HG03139 (cell line): ENCODE data around the gene DYNC1H1.

Source experiments
- ATAC-seq: cut with Tn5 transposase; IDR thresholded peaks from one replicate; pipeline ENCODE4 v1.9.1; 2021; ENCODE audit not compliant: unreplicated experiment

Gene DYNC1H1

GRCh38 chr14:101944451-101944850, 19.9 kb upstream of the DYNC1H1 start:
- no peak for ATAC-seq

- no peak for ATAC-seq
Observed at GRCh38 chr14:101945171-101945570, 19.2 kb upstream of the DYNC1H1 start.

- ATAC-seq, result peak; percentile 2
Observed at GRCh38 chr14:101947577-101947903, 16.8 kb upstream of the DYNC1H1 start.

GRCh38 chr14:101947904-101948665, 16.3 kb upstream of the DYNC1H1 start:
- ATAC-seq, result peak; percentile 97

GRCh38 chr14:101948666-101949216, 15.6 kb upstream of the DYNC1H1 start:
- ATAC-seq, result no peak

GRCh38 chr14:101950100-101950499, 14.3 kb upstream of the DYNC1H1 start:
- no peak for ATAC-seq

GRCh38 chr14:101950516-101951215, 13.7 kb upstream of the DYNC1H1 start:
- no peak for ATAC-seq

GRCh38 chr14:101953151-101953550, 11.2 kb upstream of the DYNC1H1 start:
- no peak for ATAC-seq

- no peak for ATAC-seq
Observed at GRCh38 chr14:101954501-101954900, 9.9 kb upstream of the DYNC1H1 start.

- no peak for ATAC-seq
Observed at GRCh38 chr14:101955695-101956161, 8.6 kb upstream of the DYNC1H1 start.

- ATAC-seq, result no peak
Observed at GRCh38 chr14:101956179-101956885, 8.0 kb upstream of the DYNC1H1 start.

- no peak for ATAC-seq
Observed at GRCh38 chr14:101957406-101958234, 6.8 kb upstream of the DYNC1H1 start.

GRCh38 chr14:101958418-101959180, 5.8 kb upstream of the DYNC1H1 start:
- ATAC-seq, result no peak

- ATAC-seq, result no peak
Observed at GRCh38 chr14:101959277-101959676, 5.1 kb upstream of the DYNC1H1 start.

GRCh38 chr14:101960225-101960624, 4.1 kb upstream of the DYNC1H1 start:
- no peak for ATAC-seq

GRCh38 chr14:101961011-101961721, 3.2 kb upstream of the DYNC1H1 start:
- ATAC-seq, result no peak

- no peak for ATAC-seq
Observed at GRCh38 chr14:101961746-101962502, 2.4 kb upstream of the DYNC1H1 start.

- no peak for ATAC-seq
Observed at GRCh38 chr14:101962503-101962874, 1.9 kb upstream of the DYNC1H1 start.

- no peak for ATAC-seq
Observed at GRCh38 chr14:101963052-101963451, 1.3 kb upstream of the DYNC1H1 start.
